H9 (cell line): ENCODE data around the gene IL3RA. TPM values are rescaled to one million over a fixed set of nuclear protein-coding genes. Genes with fewer than 3 reads are reported as not detected.
A peak's percentile ranks its signal among the peaks of the same experiment; 100 is the strongest.

Experiments
- DNase-seq: peaks from one replicate; pipeline ENCODE4 v3.0.0-alpha.2; 2017
- H2AFZ ChIP-seq: one replicate; pipeline ENCODE4 v1.6.1; 2013; ENCODE audit warnings: mild to moderate bottlenecking, low read length, control low read depth, moderate library complexity
- H2AK5ac ChIP-seq: 2 replicates; pipeline ENCODE4 v1.6.1; 2013; ENCODE audit warnings: low read length, control low read depth, mixed read lengths; ENCODE audit not compliant: insufficient read length
- H2BK120ac ChIP-seq: one replicate; pipeline ENCODE4 v1.6.1; 2013; ENCODE audit warnings: low read depth, mild to moderate bottlenecking, low read length, control low read depth, inconsistent platforms; ENCODE audit not compliant: poor library complexity, severe bottlenecking
- H2BK12ac ChIP-seq: 2 replicates; pipeline ENCODE4 v1.6.1; 2013; ENCODE audit warnings: low read length, control low read depth, mixed read lengths, low read depth; ENCODE audit not compliant: insufficient read length
- H2BK15ac ChIP-seq: 2 replicates; pipeline ENCODE4 v1.6.1; 2013; ENCODE audit warnings: low read depth, low read length, control low read depth
- H2BK20ac ChIP-seq: one replicate; pipeline ENCODE4 v1.6.1; 2013; ENCODE audit warnings: low read depth, mild to moderate bottlenecking, low read length, control low read depth, inconsistent platforms; ENCODE audit not compliant: poor library complexity, severe bottlenecking
- H2BK5ac ChIP-seq: 2 replicates; pipeline ENCODE4 v1.6.1; 2013; ENCODE audit warnings: low read length, control low read depth, mixed read lengths; ENCODE audit not compliant: insufficient read length
- H3K14ac ChIP-seq: 2 replicates; pipeline ENCODE4 v1.6.1; 2013; ENCODE audit warnings: low read length, control low read depth; ENCODE audit not compliant: insufficient read depth
- H3K18ac ChIP-seq: 2 replicates; pipeline ENCODE4 v1.6.1; 2013; ENCODE audit warnings: low read depth, mild to moderate bottlenecking, mixed read lengths, low read length, control low read depth; ENCODE audit not compliant: insufficient read length
- H3K23ac ChIP-seq: 2 replicates; pipeline ENCODE4 v1.6.1; 2013; ENCODE audit warnings: low read length, control low read depth, mixed read lengths, low read depth; ENCODE audit not compliant: insufficient read length
- H3K23me2 ChIP-seq: 2 replicates; pipeline ENCODE4 v1.6.1; 2013; ENCODE audit warnings: low read depth, mild to moderate bottlenecking, mixed read lengths, low read length, control low read depth; ENCODE audit not compliant: insufficient read length, poor library complexity, severe bottlenecking
- H3K27ac ChIP-seq: 2 replicates; pipeline ENCODE4 v1.5.1; 2013; ENCODE audit warnings: low read length, control low read depth, mixed read lengths, low read depth; ENCODE audit not compliant: insufficient read length
- H3K27me3 ChIP-seq: 2 replicates; pipeline ENCODE4 v1.6.1; 2013; ENCODE audit warnings: low read length, control low read depth, inconsistent platforms; ENCODE audit not compliant: insufficient read depth
- H3K4ac ChIP-seq: 2 replicates; pipeline ENCODE4 v1.6.1; 2013; ENCODE audit warnings: low read depth, mild to moderate bottlenecking, control low read depth, inconsistent platforms, low read length, moderate library complexity
- H3K4me1 ChIP-seq: 2 replicates; pipeline ENCODE4 v1.6.1; 2013; ENCODE audit warnings: low read length, control low read depth, inconsistent platforms; ENCODE audit not compliant: insufficient read depth
- H3K4me2 ChIP-seq: 2 replicates; pipeline ENCODE4 v1.6.1; 2013; ENCODE audit warnings: low read length, control low read depth, mixed read lengths; ENCODE audit not compliant: insufficient read length, insufficient read depth
- H3K56ac ChIP-seq: 2 replicates; pipeline ENCODE4 v1.6.1; 2013; ENCODE audit warnings: low read depth, mild to moderate bottlenecking, mixed read lengths, low read length, control low read depth; ENCODE audit not compliant: insufficient read length
- H3K79me1 ChIP-seq: 2 replicates; pipeline ENCODE4 v1.6.1; 2013; ENCODE audit warnings: low read depth, mild to moderate bottlenecking, moderate library complexity, low read length, control low read depth, inconsistent platforms; ENCODE audit not compliant: insufficient read depth, poor library complexity, severe bottlenecking
- H3K79me2 ChIP-seq: 2 replicates; pipeline ENCODE4 v1.6.1; 2013; ENCODE audit warnings: low read length, control low read depth, inconsistent platforms; ENCODE audit not compliant: insufficient read depth
- H3K9ac ChIP-seq: 2 replicates; pipeline ENCODE4 v1.6.1; 2013; ENCODE audit warnings: low read length, control low read depth, mixed read lengths; ENCODE audit not compliant: insufficient read length; ENCODE audit errors: extremely low read depth
- H3K9me3 ChIP-seq: one replicate; pipeline ENCODE4 v1.6.1; 2013; ENCODE audit warnings: low read depth, low read length, inconsistent platforms; ENCODE audit not compliant: control insufficient read depth
- H3T11ph ChIP-seq: one replicate; pipeline ENCODE4 v1.6.1; 2013; ENCODE audit warnings: mild to moderate bottlenecking, low read length, control low read depth, inconsistent platforms
- H4K20me1 ChIP-seq: one replicate; pipeline ENCODE4 v1.6.1; 2013; ENCODE audit not compliant: control insufficient read depth, insufficient read length, insufficient read depth
- H4K5ac ChIP-seq: 2 replicates; pipeline ENCODE4 v1.6.1; 2013; ENCODE audit warnings: low read depth, mild to moderate bottlenecking, mixed read lengths, low read length, control low read depth; ENCODE audit not compliant: insufficient read length
- H4K8ac ChIP-seq: replicated peaks from 2 replicates; pipeline ENCODE4 v1.6.1; 2013; ENCODE audit warnings: low read length, control low read depth, mixed read lengths, low read depth; ENCODE audit not compliant: insufficient read length
- H4K91ac ChIP-seq: 2 replicates; pipeline ENCODE4 v1.6.1; 2013; ENCODE audit warnings: low read depth, mild to moderate bottlenecking, moderate library complexity, mixed read lengths, low read length, control low read depth; ENCODE audit not compliant: insufficient read length
- H3K27ac Mint-ChIP-seq, 3 experiments: 2 replicates in 2 of 3; 3 replicates in 1 of 3; pipeline ENCODE4 v1.8.0; 2020 to 2021; ENCODE audit warnings: mixed read lengths in 3 of 3, mild to moderate bottlenecking in 1 of 3, moderate library complexity in 1 of 3
- H3K27me3 Mint-ChIP-seq: 2 replicates; pipeline ENCODE4 v1.8.0; 2021; ENCODE audit warnings: low read depth, mild to moderate bottlenecking, moderate library complexity, mixed read lengths
- H3K36me3 Mint-ChIP-seq, 3 experiments: 2 replicates in 2 of 3; 3 replicates in 1 of 3; pipeline ENCODE4 v1.8.0; 2020 to 2021; ENCODE audit warnings: low read depth in 3 of 3, mixed read lengths in 3 of 3; ENCODE audit not compliant: insufficient read depth in 1 of 3
- H3K4me1 Mint-ChIP-seq, 2 experiments: 2 replicates each; pipeline ENCODE4 v1.8.0; 2020; ENCODE audit warnings: mixed read lengths in 2 of 2
- H3K4me3 Mint-ChIP-seq, 2 experiments: 2 replicates in 1 of 2; 3 replicates in 1 of 2; pipeline ENCODE4 v1.8.0; 2020 to 2021; ENCODE audit warnings: mild to moderate bottlenecking in 2 of 2, mixed read lengths in 2 of 2, moderate library complexity in 1 of 2
- H3K9me3 Mint-ChIP-seq, 2 experiments: 2 replicates in 1 of 2; 3 replicates in 1 of 2; pipeline ENCODE4 v1.8.0; 2020; ENCODE audit warnings: mild to moderate bottlenecking in 2 of 2, mixed read lengths in 2 of 2, moderate library complexity in 1 of 2
- WGBS: extraction: QIAGEN DNeasy Blood & Tissue Kit; methylation state at CpG from one replicate; pipeline ENCODE4 v1.1.7; 2013; ENCODE audit warnings: missing lambda C conversion rate, low lambda C conversion rate, mixed read lengths; ENCODE audit not compliant: insufficient read length; ENCODE audit errors: extremely low coverage; 5-methylcytosine and 5-hydroxymethylcytosine counted together
- total RNA-seq: library from RNA; stranded (reverse); gene quantifications from 2 replicates; pipeline ENCODE4 v1.2.1, GENCODE V29; 2021
- TF ChIP-seq, protein P1 (sequence below): fragments of 200-600 bp; sonication (generic); conservative IDR thresholded peaks from 3 replicates; pipeline ENCODE4 v1.8.0; 2021; ENCODE audit warnings: antibody characterized with exemption, mild to moderate bottlenecking

The IL3RA gene
- total RNA-seq, 1 experiment from 2014 or later, result 0.24 TPM

- H2BK20ac ChIP-seq, result no peak overlapping the region
- no peaks in the 10 kb centered on the region for H3K79me1 ChIP-seq
- TF ChIP-seq, protein P1, sequence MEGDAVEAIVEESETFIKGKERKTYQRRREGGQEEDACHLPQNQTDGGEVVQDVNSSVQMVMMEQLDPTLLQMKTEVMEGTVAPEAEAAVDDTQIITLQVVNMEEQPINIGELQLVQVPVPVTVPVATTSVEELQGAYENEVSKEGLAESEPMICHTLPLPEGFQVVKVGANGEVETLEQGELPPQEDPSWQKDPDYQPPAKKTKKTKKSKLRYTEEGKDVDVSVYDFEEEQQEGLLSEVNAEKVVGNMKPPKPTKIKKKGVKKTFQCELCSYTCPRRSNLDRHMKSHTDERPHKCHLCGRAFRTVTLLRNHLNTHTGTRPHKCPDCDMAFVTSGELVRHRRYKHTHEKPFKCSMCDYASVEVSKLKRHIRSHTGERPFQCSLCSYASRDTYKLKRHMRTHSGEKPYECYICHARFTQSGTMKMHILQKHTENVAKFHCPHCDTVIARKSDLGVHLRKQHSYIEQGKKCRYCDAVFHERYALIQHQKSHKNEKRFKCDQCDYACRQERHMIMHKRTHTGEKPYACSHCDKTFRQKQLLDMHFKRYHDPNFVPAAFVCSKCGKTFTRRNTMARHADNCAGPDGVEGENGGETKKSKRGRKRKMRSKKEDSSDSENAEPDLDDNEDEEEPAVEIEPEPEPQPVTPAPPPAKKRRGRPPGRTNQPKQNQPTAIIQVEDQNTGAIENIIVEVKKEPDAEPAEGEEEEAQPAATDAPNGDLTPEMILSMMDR, result no peak
- H4K8ac ChIP-seq, result peak overlapping the region; percentile 24
- no peak overlapping the region for H3K56ac ChIP-seq
- no peak overlapping the region for H3T11ph ChIP-seq
- H3K4me2 ChIP-seq, result no peak overlapping the region
- H3K79me2 ChIP-seq, result no peaks in the 10 kb centered on the region
- Mint-ChIP-seq H3K36me3 (peaks cover 80 to 83% (median 83%) of the 10 kb centered on the region in 3 experiments), H3K4me1 (peaks cover 9 to 12% of the 10 kb centered on the region in 2 experiments), H3K27ac (no peak overlapping the region), H3K4me3 (no peak overlapping the region), H3K9me3 (peaks cover 33 to 37% of the 10 kb centered on the region in 2 experiments), H3K27me3 (peaks cover 5% of the 10 kb centered on the region)
- no peak overlapping the region for H4K91ac ChIP-seq
- H2BK15ac ChIP-seq, result no peak overlapping the region
- no peaks in the 10 kb centered on the region for H3K4me1 ChIP-seq
- H2AK5ac ChIP-seq, result no peak overlapping the region
- H4K5ac ChIP-seq, result no peak overlapping the region
- no peak overlapping the region for H2AFZ ChIP-seq
- no peak overlapping the region for H3K14ac ChIP-seq
- H2BK120ac ChIP-seq, result no peak overlapping the region
- H2BK12ac ChIP-seq, result no peak overlapping the region
- no CpG with 5 or more reads among the region's 2 CpGs for WGBS
- no peak overlapping the region for H3K18ac ChIP-seq
- H3K23ac ChIP-seq, result no peak overlapping the region
- H3K27me3 ChIP-seq, result no peaks in the 10 kb centered on the region
- H4K20me1 ChIP-seq, result no peaks in the 10 kb centered on the region
- no peak overlapping the region for H2BK5ac ChIP-seq
- peaks cover 26% of the 10 kb centered on the region for H3K9me3 ChIP-seq
- no peak overlapping the region for H3K9ac ChIP-seq
- no peak overlapping the region for H3K27ac ChIP-seq
- no peak overlapping the region for H3K4ac ChIP-seq
- H3K23me2 ChIP-seq, result no peaks in the 10 kb centered on the region
- no peak for DNase-seq
Measured at GRCh38 chrX:1423215-1423614, 86.6 kb downstream of the IL3RA start.
